Measurements from ENCODE around the gene YPEL5.

GRCh38 chr2:30155889-30156658 is 9.3 kb downstream of the YPEL5 start:
- TF ChIP-seq CTCF (optimal IDR thresholded peaks at IDR 0.05 in 1 of 3, IDR thresholded peaks at IDR 0.05 in 1 of 3, conservative IDR thresholded peaks at IDR 0.05 in 1 of 3; ENCODE audit: extremely low read depth in 1 of 3, insufficient read depth in 2 of 3, low read length in 3 of 3) (no peak), EZH2 (IDR thresholded peaks at IDR 0.05; ENCODE audit: low read length) (no peak)

Measured in keratinocyte (primary cell).